ENCODE results near the gene PIK3CB. TPM values are rescaled to one million over a fixed set of nuclear protein-coding genes. Genes with fewer than 3 reads are reported as not detected.

PIK3CB gene
- total RNA-seq, 1 experiment from 2014 or later, result 35.6 TPM

DNA sequence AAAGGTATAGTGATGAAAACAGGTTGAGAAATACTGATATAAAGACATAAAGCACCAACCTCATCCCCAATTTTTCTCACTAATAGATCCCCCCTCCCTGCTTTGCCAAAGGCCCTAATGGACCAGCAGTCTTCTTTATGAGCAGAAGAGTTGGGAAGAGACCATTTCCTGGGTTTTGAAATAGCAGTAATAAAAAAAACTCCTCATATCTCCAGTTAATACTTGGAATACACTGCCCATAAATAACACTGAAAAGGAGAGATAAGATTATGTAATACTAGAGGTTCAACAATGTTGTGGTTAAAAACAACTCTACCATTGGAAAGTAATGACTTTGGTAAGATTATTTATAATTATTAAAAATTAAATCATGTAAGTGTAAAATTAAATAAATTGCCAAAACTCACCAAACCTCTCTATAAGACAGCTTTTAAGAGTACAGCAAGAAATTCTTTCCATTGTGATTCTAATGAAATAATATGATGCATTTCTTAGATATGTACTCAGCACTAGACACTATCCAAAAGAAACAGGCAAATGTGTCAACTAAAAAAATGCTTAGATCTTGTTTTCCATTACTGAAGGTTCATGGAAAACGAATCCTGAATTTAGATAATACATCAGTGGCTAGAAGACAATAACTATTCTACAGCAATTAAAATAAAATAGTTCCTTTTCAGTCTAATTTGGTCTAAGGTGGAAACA is 137.9 kb downstream of the PIK3CB start:
- Histone ChIP-seq H3K9ac (ENCODE audit: extremely low read depth, insufficient read length, low read length) (no peak overlapping the region), H3K14ac (ENCODE audit: insufficient read depth, low read length) (no peak overlapping the region), H4K91ac (ENCODE audit: insufficient read length, low read depth, low read length) (no peak overlapping the region), H2BK20ac (ENCODE audit: low read depth, low read length, poor library complexity, severe bottlenecking) (no peak overlapping the region), H3K79me1 (ENCODE audit: insufficient read depth, low read depth, low read length, poor library complexity, severe bottlenecking) (no peaks in the 10 kb centered on the region), H3K27ac (ENCODE audit: insufficient read length, low read depth, low read length) (no peak overlapping the region), H4K20me1 (ENCODE audit: control insufficient read depth, insufficient read depth, insufficient read length) (no peaks in the 10 kb centered on the region), H3K23ac (ENCODE audit: insufficient read length, low read depth, low read length) (no peak overlapping the region), H3K4me2 (ENCODE audit: insufficient read depth, insufficient read length, low read length) (no peak overlapping the region), H3K4ac (ENCODE audit: low read depth, low read length) (no peak overlapping the region), H2AFZ (ENCODE audit: low read length) (no peak overlapping the region), H4K5ac (ENCODE audit: insufficient read length, low read depth, low read length) (no peak overlapping the region), H3K27me3 (ENCODE audit: insufficient read depth, low read length) (no peaks in the 10 kb centered on the region), H3T11ph (ENCODE audit: low read length) (no peak overlapping the region), H3K56ac (ENCODE audit: insufficient read length, low read depth, low read length) (no peak overlapping the region), H2BK5ac (ENCODE audit: insufficient read length, low read length) (no peak overlapping the region), H2AK5ac (ENCODE audit: insufficient read length, low read length) (no peak overlapping the region), H3K23me2 (ENCODE audit: insufficient read length, low read depth, low read length, poor library complexity, severe bottlenecking) (no peaks in the 10 kb centered on the region), H3K4me1 (ENCODE audit: insufficient read depth, low read length) (no peaks in the 10 kb centered on the region), H3K9me3 (ENCODE audit: control insufficient read depth, low read depth, low read length) (no peaks in the 10 kb centered on the region), H3K18ac (ENCODE audit: insufficient read length, low read depth, low read length) (no peak overlapping the region), H2BK15ac (ENCODE audit: low read depth, low read length) (no peak overlapping the region), H4K8ac (replicated peaks; ENCODE audit: insufficient read length, low read depth, low read length) (no peak overlapping the region), H2BK120ac (ENCODE audit: low read depth, low read length, poor library complexity, severe bottlenecking) (no peak overlapping the region), H3K79me2 (ENCODE audit: insufficient read depth, low read length) (no peaks in the 10 kb centered on the region), H2BK12ac (ENCODE audit: insufficient read length, low read depth, low read length) (no peak overlapping the region)
- DNase-seq, result no peak
- H3K36me3 Mint-ChIP-seq (ENCODE audit: insufficient read depth in 1 of 3, low read depth in 3 of 3), result peaks cover 5 to 27% (median 18%) of the 10 kb centered on the region in 3 experiments; a peak in 6 of 7 replicates
- TF ChIP-seq, protein P1, sequence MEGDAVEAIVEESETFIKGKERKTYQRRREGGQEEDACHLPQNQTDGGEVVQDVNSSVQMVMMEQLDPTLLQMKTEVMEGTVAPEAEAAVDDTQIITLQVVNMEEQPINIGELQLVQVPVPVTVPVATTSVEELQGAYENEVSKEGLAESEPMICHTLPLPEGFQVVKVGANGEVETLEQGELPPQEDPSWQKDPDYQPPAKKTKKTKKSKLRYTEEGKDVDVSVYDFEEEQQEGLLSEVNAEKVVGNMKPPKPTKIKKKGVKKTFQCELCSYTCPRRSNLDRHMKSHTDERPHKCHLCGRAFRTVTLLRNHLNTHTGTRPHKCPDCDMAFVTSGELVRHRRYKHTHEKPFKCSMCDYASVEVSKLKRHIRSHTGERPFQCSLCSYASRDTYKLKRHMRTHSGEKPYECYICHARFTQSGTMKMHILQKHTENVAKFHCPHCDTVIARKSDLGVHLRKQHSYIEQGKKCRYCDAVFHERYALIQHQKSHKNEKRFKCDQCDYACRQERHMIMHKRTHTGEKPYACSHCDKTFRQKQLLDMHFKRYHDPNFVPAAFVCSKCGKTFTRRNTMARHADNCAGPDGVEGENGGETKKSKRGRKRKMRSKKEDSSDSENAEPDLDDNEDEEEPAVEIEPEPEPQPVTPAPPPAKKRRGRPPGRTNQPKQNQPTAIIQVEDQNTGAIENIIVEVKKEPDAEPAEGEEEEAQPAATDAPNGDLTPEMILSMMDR (conservative IDR thresholded peaks at IDR 0.05), result no peak
- no peak overlapping the region for H3K27ac Mint-ChIP-seq
- no peak overlapping the region for H3K4me3 Mint-ChIP-seq
- H3K4me1 Mint-ChIP-seq, result no peaks in the 10 kb centered on the region
- H3K9me3 Mint-ChIP-seq, result peaks cover 3 to 4% of the 10 kb centered on the region in 2 experiments; a peak in 2 of 5 replicates
- H3K27me3 Mint-ChIP-seq (ENCODE audit: low read depth), result no peaks in the 10 kb centered on the region
- no CpG with 5 or more reads among the region's 1 CpG for WGBS (ENCODE audit: extremely low coverage, insufficient read length, low lambda C conversion rate)
